Adipocyte (in vitro differentiated cells): ENCODE measurements around the gene ABCA4.
A peak's percentile ranks its signal among the peaks of the same experiment; 100 is the strongest.

Experiments
- DNase-seq: peaks from one replicate; pipeline ENCODE4 v3.0.0-alpha.2; 2015; ENCODE audit warnings: low read depth
- H3K27me3 ChIP-seq: replicated peaks from 2 replicates; pipeline ENCODE4 v1.7.0; 2013; ENCODE audit warnings: mild to moderate bottlenecking, low read length, moderate library complexity; ENCODE audit not compliant: control insufficient read depth, insufficient read depth
- H3K36me3 ChIP-seq: 2 replicates; pipeline ENCODE4 v1.7.0; 2013; ENCODE audit warnings: low read length, mild to moderate bottlenecking, moderate library complexity; ENCODE audit not compliant: control insufficient read depth, insufficient read depth, severe bottlenecking
- H3K4me1 ChIP-seq: 2 replicates; pipeline ENCODE4 v1.7.0; 2013; ENCODE audit warnings: mild to moderate bottlenecking, low read length, moderate library complexity; ENCODE audit not compliant: control insufficient read depth, insufficient read depth
- H3K4me3 ChIP-seq: 2 replicates; pipeline ENCODE4 v1.7.0; 2013; ENCODE audit warnings: mild to moderate bottlenecking, low read length, moderate library complexity
- H3K9ac ChIP-seq: 2 replicates; pipeline ENCODE4 v1.7.0; 2013; ENCODE audit warnings: mild to moderate bottlenecking, low read length, moderate library complexity
- H3K9me3 ChIP-seq: 2 replicates; pipeline ENCODE4 v1.7.0; 2013; ENCODE audit warnings: mild to moderate bottlenecking, low read length, moderate library complexity; ENCODE audit not compliant: control insufficient read depth

ABCA4 gene

GRCh38 chr1:94113589-94114226 is 7.2 kb downstream of the ABCA4 start:
- no peak for DNase-seq
- Histone ChIP-seq H3K9me3 (no peaks in the 10 kb centered on the region), H3K36me3 (no peaks in the 10 kb centered on the region), H3K27me3 (no peaks in the 10 kb centered on the region), H3K4me3 (no peak overlapping the region), H3K4me1 (peaks cover 23% of the 10 kb centered on the region), H3K9ac (no peak overlapping the region)

- Histone ChIP-seq H3K9me3 (no peaks in the 10 kb centered on the region), H3K4me1 (peaks cover 13% of the 10 kb centered on the region), H3K27me3 (no peaks in the 10 kb centered on the region), H3K4me3 (no peak overlapping the region), H3K9ac (no peak overlapping the region), H3K36me3 (no peaks in the 10 kb centered on the region)
- DNase-seq, result no peak
Measured at GRCh38 chr1:94111879-94112278, 9.1 kb downstream of the ABCA4 start.

GRCh38 chr1:94110946-94111740 is 9.8 kb downstream of the ABCA4 start:
- Histone ChIP-seq H3K4me1 (peaks cover 5% of the 10 kb centered on the region), H3K27me3 (no peaks in the 10 kb centered on the region), H3K36me3 (no peaks in the 10 kb centered on the region), H3K4me3 (no peak overlapping the region), H3K9ac (no peak overlapping the region), H3K9me3 (no peaks in the 10 kb centered on the region)
- DNase-seq, result peak; percentile 32

GRCh38 chr1:94110021-94110761 is 10.8 kb downstream of the ABCA4 start:
- H3K36me3 ChIP-seq, result no peaks in the 10 kb centered on the region
- no peak for DNase-seq
- H3K9ac ChIP-seq, result no peak overlapping the region
- no peaks in the 10 kb centered on the region for H3K9me3 ChIP-seq
- no peaks in the 10 kb centered on the region for H3K27me3 ChIP-seq
- H3K4me1 ChIP-seq, result no peaks in the 10 kb centered on the region
- no peak overlapping the region for H3K4me3 ChIP-seq

- no peaks in the 10 kb centered on the region for H3K4me1 ChIP-seq
- H3K9ac ChIP-seq, result no peak overlapping the region
- H3K9me3 ChIP-seq, result no peaks in the 10 kb centered on the region
- no peak overlapping the region for H3K4me3 ChIP-seq
- no peaks in the 10 kb centered on the region for H3K27me3 ChIP-seq
- DNase-seq, result no peak
- H3K36me3 ChIP-seq, result no peaks in the 10 kb centered on the region
Measured at GRCh38 chr1:94109478-94109877, 11.5 kb downstream of the ABCA4 start.

GRCh38 chr1:94107141-94107540 is 13.8 kb downstream of the ABCA4 start:
- Histone ChIP-seq H3K4me3 (no peak overlapping the region), H3K36me3 (no peaks in the 10 kb centered on the region), H3K9me3 (no peaks in the 10 kb centered on the region), H3K4me1 (no peaks in the 10 kb centered on the region), H3K27me3 (no peaks in the 10 kb centered on the region), H3K9ac (no peak overlapping the region)
- no peak for DNase-seq

- Histone ChIP-seq H3K36me3 (no peaks in the 10 kb centered on the region), H3K4me3 (no peak overlapping the region), H3K9me3 (no peaks in the 10 kb centered on the region), H3K27me3 (no peaks in the 10 kb centered on the region), H3K4me1 (no peaks in the 10 kb centered on the region), H3K9ac (no peak overlapping the region)
- DNase-seq, result no peak
Measured at GRCh38 chr1:94106716-94107115, 14.2 kb downstream of the ABCA4 start.

GRCh38 chr1:94105957-94106529 is 14.9 kb downstream of the ABCA4 start:
- Histone ChIP-seq H3K4me3 (no peak overlapping the region), H3K36me3 (no peaks in the 10 kb centered on the region), H3K4me1 (no peaks in the 10 kb centered on the region), H3K27me3 (no peaks in the 10 kb centered on the region), H3K9ac (no peak overlapping the region), H3K9me3 (no peaks in the 10 kb centered on the region)
- DNase-seq, result no peak

GRCh38 chr1:94105581-94105952 is 15.4 kb downstream of the ABCA4 start:
- no peaks in the 10 kb centered on the region for H3K36me3 ChIP-seq
- DNase-seq, result no peak
- no peak overlapping the region for H3K4me3 ChIP-seq
- H3K9me3 ChIP-seq, result no peaks in the 10 kb centered on the region
- H3K4me1 ChIP-seq, result no peaks in the 10 kb centered on the region
- H3K27me3 ChIP-seq, result no peaks in the 10 kb centered on the region
- H3K9ac ChIP-seq, result no peak overlapping the region

GRCh38 chr1:94104776-94105580 is 16.0 kb downstream of the ABCA4 start:
- Histone ChIP-seq H3K36me3 (no peaks in the 10 kb centered on the region), H3K4me1 (no peaks in the 10 kb centered on the region), H3K9ac (no peak overlapping the region), H3K9me3 (no peaks in the 10 kb centered on the region), H3K4me3 (no peak overlapping the region), H3K27me3 (no peaks in the 10 kb centered on the region)
- DNase-seq, result no peak
